Right lobe of liver (tissue), 4 donors: ENCODE measurements around the gene SULT1B1.

Experiments used
- POLR2A ChIP-seq: fragments of 450-650 bp; IDR thresholded peaks from one replicate; pipeline ENCODE4 v1.6.1; 2017; ENCODE audit warnings: antibody characterized with exemption, mild to moderate bottlenecking
- TF ChIP-seq, protein P1 (sequence below), 4 donors: fragments of 200-600 bp in 3 of 4; fragments of 450-650 bp in 1 of 4; IDR thresholded peaks; one replicate each; pipeline versions ENCODE4 v1.5.1 to v1.8.0; 2016 to 2022; ENCODE audit warnings: antibody characterized with exemption in 4 of 4, mild to moderate bottlenecking in 2 of 4
- donor health status: DM: no; HTN: no; CAD: no.
- donor health status: DM: no; HTN: no; CAD: no.
- donor health status: DM: no; HTN: yes; CAD: no.

DNA sequence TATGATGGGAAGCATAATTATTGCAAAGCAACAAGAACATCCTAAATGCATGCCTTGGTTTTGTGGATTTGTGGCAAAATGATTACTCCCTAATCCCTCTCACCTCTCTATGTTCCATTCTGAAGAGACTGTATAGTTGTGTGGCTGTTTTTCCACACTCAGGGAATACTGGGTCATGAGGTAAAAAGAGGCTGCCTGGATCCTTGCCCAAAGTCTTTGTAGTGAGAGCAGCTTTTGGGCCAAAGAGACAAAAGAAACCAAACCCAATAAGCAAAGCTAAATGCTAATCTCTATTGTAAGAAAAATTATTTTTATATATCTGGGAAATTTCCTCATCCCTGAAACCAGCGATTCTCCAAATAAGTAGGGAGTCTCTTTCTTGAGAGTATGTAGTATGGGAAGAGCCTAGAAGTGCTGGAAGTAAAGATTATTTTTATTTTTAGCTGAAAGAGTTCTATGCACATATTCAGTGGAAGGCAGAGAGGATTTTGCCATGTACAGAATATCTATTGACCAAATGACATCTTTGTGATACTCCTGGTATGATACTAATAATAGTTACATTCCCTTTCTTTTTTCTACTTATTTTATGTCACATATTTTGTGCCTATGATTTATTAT lies 24.9 kb upstream of the SULT1B1 start:
- TF ChIP-seq, protein P1, sequence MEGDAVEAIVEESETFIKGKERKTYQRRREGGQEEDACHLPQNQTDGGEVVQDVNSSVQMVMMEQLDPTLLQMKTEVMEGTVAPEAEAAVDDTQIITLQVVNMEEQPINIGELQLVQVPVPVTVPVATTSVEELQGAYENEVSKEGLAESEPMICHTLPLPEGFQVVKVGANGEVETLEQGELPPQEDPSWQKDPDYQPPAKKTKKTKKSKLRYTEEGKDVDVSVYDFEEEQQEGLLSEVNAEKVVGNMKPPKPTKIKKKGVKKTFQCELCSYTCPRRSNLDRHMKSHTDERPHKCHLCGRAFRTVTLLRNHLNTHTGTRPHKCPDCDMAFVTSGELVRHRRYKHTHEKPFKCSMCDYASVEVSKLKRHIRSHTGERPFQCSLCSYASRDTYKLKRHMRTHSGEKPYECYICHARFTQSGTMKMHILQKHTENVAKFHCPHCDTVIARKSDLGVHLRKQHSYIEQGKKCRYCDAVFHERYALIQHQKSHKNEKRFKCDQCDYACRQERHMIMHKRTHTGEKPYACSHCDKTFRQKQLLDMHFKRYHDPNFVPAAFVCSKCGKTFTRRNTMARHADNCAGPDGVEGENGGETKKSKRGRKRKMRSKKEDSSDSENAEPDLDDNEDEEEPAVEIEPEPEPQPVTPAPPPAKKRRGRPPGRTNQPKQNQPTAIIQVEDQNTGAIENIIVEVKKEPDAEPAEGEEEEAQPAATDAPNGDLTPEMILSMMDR (IDR thresholded peaks at IDR 0.05), result no peak
- no peak for TF ChIP-seq POLR2A
